NT2/D1 (cell line): ENCODE results near the gene IGFL4.

Experiments used
- SUZ12 ChIP-seq: IDR thresholded peaks from 2 replicates; pipeline ENCODE4 v1.6.1; 2011; ENCODE audit not compliant: insufficient read length, insufficient read depth; ENCODE audit errors: extremely low read depth
- YY1 ChIP-seq: IDR thresholded peaks from 2 replicates; pipeline ENCODE4 v1.6.1; 2011; ENCODE audit not compliant: insufficient read length, insufficient read depth
- ZNF274 ChIP-seq: IDR thresholded peaks from 2 replicates; pipeline ENCODE4 v1.6.1; 2011; ENCODE audit warnings: mild to moderate bottlenecking, low read depth, low read length

DNA sequence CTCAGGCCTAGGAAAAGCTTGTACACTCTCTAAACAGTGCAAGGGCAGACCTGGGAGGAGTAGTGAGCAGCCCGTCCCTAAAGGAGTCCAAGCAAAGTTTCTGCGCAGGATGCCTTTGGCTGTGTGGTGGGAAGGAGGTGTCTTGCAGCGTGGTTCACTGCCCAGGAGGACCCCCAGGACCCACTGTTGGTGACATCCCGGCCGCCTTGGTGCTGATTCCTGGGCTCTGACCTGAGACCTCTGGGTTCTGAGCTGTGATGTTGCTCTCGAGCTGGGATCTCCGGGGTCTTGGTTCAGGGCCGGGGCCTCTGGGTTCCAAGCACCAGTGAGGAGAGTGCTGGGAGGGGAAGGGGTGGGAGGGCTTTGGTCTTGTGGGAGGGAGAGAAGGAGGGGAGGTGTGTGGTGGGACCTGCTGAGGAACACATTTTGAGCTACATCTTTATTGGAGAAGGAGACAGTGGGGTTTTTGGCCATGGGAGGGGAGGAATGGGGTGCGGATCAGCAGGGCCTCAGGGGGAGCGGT is 22.0 kb downstream of the IGFL4 start:
- TF ChIP-seq SUZ12 (no peak), ZNF274 (no peak), YY1 (no peak)
